GM21390 (cell line): ENCODE results near the gene NSMCE1.

ENCODE experiments used
- ATAC-seq: cut with Tn5 transposase; IDR thresholded peaks from one replicate; pipeline ENCODE4 v1.9.1; 2021; ENCODE audit not compliant: unreplicated experiment

NSMCE1 gene

GRCh38 chr16:27198451-27199234, 69.9 kb downstream of the NSMCE1 start:
- ATAC-seq = no peak

DNA sequence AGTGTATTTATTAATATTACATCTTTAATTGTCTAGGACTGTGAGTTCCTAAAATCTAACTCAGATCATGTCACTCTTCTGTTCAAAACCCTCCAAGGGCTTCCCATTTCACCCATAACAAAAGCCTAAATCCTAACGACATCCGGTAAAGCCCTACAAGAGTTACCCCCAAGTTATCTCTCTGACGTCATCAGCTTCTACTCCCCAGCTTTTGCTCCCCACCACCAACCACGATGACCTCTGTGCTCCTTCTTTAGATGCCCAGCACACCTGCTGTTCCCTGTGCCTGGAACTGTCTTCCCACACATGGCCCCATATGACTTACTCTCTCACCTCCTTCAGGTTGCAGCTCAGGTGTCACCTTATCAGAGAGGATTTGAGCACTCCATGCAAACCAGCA, 71.6 kb downstream of the NSMCE1 start:
- ATAC-seq = no peak

GRCh38 chr16:27195941-27196595, 72.5 kb downstream of the NSMCE1 start:
- ATAC-seq = no peak

- ATAC-seq = no peak
Observed at GRCh38 chr16:27195076-27195741, 73.4 kb downstream of the NSMCE1 start.

GRCh38 chr16:27193300-27193990, 75.1 kb downstream of the NSMCE1 start:
- no peak for ATAC-seq

DNA sequence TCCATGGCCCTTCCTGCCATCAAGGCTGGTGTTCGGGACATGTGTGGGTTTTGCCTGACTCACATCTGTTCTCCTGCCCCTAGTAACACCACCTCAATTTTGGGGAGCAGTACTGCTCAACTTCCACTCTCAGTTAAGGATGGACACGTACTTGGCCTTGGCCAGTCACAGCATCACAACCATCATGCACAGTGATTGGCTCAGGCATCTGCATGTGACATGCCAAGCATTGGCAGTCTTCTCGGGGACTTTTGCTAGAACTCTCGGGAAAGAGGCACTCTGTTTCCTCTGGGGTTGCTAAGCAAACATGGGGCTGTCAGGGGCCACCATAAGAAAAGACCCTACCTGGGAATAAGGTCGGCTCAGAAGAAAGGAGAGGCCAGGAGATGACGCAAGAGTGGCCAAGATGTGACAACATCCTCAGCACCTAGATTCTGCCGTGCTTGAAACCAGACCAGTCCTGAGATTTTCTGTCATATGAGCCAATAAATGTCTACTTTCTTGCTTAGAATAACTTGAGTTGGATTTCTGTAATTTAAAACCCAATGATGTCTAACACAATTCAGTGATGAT, 77.1 kb downstream of the NSMCE1 start:
- ATAC-seq = no peak

DNA sequence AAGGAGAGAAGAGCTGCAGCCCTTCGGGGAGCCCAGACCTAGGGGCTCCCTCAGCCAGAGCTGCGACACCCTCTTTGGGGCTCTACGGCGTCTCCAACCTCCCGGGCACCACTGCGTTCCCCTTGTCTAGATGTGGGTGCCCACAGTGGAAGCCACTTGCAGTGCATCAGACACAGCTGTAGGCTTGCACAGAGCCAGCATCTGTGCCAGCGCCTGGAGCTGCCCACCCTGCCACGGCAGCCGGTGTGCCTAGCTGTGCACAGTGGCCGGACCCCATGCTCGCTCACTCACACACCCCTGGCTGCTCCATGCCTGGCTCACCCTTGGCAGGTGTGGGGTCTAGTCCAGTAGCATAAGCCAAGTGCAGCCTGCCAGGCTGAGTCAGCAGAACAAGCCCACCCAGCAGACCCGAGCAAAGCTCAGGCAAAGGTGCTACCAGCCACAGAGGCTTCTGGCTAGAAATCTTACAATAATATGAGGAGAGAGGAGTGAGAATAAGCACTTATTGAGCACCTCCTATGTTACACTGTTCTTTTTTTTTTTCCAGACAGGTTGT, 78.2 kb downstream of the NSMCE1 start:
- ATAC-seq = no peak

- no peak for ATAC-seq
Observed at GRCh38 chr16:27189335-27189972, 79.1 kb downstream of the NSMCE1 start.

DNA sequence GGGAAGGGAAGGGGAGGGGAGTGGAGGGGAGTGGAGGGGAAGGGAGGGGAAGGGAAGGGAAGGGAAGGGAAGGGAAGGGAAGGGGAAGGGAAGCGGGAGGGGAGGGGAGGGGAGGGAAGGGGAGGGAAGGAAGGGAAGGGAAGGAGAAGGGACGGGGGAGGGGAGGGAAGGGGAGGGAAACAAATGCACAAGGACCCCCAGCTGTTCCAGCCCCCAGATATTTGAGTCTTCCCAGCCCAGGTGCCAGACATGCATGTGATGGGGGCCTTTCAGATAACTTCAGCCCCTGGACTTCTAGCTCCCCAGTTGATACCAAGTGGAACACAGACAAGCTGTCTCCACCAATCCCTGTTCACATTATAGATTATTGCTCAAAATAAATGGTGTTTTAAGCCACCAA, 79.9 kb downstream of the NSMCE1 start:
- ATAC-seq = no peak

GRCh38 chr16:27185776-27186130, 82.8 kb downstream of the NSMCE1 start:
- no peak for ATAC-seq

DNA sequence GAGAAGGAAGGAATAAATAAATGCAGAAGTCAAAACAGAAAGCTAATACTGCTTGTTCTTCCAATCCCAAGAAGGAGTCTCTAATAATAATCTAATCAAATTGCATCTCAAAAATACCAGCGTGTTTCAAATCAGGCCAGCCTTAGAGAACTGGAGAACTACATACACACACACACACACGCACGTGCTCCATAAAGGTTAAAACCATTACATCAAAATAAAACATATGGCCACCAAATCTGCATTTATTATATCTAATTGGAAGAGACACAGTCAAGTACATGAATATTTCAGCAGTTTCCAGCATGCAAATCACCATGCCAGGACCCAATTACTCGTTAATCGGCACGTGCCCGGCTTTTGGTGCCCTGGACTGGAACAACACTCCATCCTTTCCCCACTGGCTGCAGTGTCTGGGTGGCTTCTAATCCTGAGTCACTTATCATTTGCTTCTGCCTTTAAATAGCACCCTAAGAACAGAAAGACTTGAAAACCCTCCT, 85.6 kb downstream of the NSMCE1 start:
- no peak for ATAC-seq

DNA sequence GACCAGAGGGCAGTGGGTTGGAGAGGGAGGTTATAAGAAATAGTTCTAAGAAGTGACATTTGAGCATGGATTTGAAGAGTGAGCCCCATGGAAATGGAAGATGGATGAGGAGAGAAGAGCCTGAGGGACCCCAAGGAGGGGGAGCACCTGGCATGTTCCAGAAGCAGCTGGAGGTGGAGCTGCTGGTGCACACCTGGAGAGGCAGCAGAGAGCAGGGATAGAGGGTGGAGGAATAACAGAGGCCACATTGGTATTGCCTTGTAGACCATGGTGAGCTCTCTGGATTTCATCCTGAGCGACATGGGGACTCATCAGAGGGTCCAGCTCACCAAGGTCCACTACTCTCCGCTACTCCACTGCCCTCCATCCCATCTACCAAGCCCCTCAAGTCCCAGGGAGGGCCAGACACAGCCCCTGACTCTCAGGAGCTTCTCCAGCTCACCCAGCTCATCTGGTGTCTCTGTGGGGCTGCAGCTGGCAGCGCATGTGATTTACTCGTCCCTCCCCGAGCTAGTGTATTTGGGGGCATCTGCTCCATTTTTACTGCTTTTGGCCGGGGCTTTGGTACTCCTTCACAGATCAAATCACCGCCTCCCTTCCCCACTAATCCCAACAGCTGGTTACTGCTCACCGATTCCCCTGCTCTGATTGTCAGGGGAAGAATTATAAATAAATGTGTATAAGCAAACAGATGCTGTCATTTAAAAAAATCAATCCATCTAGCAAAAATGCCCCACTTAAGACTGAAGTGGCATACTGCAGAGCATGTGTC, 87.4 kb downstream of the NSMCE1 start:
- no peak for ATAC-seq

- peak; percentile 81 for ATAC-seq
Observed at GRCh38 chr16:27179500-27180072, 89.0 kb downstream of the NSMCE1 start.

DNA sequence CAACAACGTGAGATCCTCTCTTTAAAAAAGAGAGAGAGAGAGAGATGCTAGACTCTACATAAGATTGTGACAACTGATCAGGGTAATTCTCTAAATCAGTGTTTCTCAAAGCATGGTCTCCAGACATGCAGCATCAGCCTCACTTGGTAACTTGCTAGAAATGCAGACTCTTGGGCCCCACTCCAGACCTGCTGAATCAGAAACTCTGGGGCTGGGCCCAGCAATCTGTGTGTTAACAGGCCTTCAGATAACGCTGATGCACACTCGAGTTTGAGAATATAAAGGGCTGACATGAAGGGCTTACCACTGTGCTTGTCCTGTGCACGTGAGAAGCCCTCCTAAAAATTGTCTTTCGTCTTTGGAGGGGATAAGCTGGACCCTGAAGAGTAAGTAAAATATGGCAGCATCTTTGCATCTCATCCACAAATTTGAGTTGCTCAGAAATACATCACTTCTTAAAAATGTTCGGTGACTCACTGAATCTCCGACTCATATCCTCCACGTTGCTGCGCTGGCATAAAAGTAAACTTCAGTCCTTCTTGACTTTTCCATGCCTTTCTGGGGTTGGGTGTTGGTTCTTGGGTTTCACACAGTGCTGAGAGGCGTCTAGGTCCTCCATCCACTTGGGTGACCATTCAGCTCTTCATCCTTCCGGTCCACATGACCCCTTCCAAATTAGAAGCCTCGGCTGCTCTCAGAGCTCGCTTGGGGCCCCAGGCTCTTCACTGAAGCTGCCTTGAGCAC, 91.4 kb downstream of the NSMCE1 start:
- no peak for ATAC-seq

GRCh38 chr16:27175888-27176287, 92.7 kb downstream of the NSMCE1 start:
- no peak for ATAC-seq
